ENCODE measurements around the gene OCEL1. TPM values are rescaled to one million over a fixed set of nuclear protein-coding genes. Genes with fewer than 3 reads are reported as not detected.

Gene OCEL1
- total and polyA plus RNA-seq, 2 of the 13 experiments (the other 11 are each of a cell fraction or from before 2014, with no cell fraction given): 10.6 to 17.2 TPM

DNA sequence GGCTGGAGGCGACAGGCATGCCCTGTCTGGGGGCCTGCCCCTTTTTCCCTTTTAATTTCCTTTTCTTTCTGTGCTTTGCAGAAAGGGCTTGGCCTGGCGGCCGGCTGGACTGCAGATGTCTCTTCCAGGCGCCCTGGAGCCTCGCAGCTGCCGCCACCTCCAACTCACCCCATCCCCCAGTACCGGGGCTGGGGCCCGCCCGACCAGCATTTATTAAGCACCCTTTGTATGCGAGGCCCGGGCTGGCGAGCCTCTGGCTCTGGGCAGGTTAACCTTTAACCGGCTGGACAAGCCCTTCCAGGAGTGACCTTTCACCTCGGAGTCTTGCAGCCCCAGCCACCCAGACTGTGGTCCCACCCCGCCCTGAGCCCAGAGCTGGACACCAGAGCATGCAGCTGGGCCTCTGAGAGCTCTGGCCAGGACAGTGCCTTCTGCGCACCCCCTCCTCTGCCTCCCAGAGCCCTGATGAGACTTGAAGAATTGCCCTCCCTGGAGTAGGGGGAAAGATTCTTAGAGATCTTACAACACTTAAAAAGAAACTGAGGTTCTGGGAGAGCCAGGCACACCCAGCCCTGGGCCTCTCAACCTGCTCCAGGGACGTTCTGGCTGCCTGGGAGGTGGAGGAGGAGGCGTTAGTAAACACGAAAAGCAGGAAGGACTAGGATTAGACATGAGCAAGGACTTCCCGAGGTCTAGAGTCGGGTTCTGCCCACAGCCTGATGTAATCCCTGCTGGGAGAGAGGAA, 20.8 kb downstream of the OCEL1 start (continued):
- TF ChIP-seq BCLAF1 (IDR thresholded peaks at IDR 0.05): no peak
- TF ChIP-seq, protein P1, sequence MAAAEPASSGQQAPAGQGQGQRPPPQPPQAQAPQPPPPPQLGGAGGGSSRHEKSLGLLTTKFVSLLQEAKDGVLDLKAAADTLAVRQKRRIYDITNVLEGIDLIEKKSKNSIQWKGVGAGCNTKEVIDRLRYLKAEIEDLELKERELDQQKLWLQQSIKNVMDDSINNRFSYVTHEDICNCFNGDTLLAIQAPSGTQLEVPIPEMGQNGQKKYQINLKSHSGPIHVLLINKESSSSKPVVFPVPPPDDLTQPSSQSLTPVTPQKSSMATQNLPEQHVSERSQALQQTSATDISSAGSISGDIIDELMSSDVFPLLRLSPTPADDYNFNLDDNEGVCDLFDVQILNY (CRISPR knock-in tag; conservative IDR thresholded peaks at IDR 0.05): no peak
- TF ChIP-seq ZNF552 (CRISPR knock-in tag; IDR thresholded peaks at IDR 0.05; ENCODE audit: borderline replicate concordance): no peak
- TF ChIP-seq MED1 (CRISPR knock-in tag; IDR thresholded peaks at IDR 0.05): peak; percentile 49; the same call in 1 of the 2 replicates
- TF ChIP-seq PCBP2 (optimal IDR thresholded peaks at IDR 0.05; ENCODE audit: low read depth, low read length, poor library complexity, severe bottlenecking): no peak
- no peak for TF ChIP-seq ZNF251 (CRISPR knock-in tag; IDR thresholded peaks at IDR 0.05)
- TF ChIP-seq, protein P2, sequence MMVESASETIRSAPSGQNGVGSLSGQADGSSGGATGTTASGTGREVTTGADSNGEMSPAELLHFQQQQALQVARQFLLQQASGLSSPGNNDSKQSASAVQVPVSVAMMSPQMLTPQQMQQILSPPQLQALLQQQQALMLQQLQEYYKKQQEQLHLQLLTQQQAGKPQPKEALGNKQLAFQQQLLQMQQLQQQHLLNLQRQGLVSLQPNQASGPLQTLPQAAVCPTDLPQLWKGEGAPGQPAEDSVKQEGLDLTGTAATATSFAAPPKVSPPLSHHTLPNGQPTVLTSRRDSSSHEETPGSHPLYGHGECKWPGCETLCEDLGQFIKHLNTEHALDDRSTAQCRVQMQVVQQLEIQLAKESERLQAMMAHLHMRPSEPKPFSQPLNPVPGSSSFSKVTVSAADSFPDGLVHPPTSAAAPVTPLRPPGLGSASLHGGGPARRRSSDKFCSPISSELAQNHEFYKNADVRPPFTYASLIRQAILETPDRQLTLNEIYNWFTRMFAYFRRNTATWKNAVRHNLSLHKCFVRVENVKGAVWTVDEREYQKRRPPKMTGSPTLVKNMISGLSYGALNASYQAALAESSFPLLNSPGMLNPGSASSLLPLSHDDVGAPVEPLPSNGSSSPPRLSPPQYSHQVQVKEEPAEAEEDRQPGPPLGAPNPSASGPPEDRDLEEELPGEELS (CRISPR knock-in tag; IDR thresholded peaks at IDR 0.05): no peak
- TF ChIP-seq, protein P3, sequence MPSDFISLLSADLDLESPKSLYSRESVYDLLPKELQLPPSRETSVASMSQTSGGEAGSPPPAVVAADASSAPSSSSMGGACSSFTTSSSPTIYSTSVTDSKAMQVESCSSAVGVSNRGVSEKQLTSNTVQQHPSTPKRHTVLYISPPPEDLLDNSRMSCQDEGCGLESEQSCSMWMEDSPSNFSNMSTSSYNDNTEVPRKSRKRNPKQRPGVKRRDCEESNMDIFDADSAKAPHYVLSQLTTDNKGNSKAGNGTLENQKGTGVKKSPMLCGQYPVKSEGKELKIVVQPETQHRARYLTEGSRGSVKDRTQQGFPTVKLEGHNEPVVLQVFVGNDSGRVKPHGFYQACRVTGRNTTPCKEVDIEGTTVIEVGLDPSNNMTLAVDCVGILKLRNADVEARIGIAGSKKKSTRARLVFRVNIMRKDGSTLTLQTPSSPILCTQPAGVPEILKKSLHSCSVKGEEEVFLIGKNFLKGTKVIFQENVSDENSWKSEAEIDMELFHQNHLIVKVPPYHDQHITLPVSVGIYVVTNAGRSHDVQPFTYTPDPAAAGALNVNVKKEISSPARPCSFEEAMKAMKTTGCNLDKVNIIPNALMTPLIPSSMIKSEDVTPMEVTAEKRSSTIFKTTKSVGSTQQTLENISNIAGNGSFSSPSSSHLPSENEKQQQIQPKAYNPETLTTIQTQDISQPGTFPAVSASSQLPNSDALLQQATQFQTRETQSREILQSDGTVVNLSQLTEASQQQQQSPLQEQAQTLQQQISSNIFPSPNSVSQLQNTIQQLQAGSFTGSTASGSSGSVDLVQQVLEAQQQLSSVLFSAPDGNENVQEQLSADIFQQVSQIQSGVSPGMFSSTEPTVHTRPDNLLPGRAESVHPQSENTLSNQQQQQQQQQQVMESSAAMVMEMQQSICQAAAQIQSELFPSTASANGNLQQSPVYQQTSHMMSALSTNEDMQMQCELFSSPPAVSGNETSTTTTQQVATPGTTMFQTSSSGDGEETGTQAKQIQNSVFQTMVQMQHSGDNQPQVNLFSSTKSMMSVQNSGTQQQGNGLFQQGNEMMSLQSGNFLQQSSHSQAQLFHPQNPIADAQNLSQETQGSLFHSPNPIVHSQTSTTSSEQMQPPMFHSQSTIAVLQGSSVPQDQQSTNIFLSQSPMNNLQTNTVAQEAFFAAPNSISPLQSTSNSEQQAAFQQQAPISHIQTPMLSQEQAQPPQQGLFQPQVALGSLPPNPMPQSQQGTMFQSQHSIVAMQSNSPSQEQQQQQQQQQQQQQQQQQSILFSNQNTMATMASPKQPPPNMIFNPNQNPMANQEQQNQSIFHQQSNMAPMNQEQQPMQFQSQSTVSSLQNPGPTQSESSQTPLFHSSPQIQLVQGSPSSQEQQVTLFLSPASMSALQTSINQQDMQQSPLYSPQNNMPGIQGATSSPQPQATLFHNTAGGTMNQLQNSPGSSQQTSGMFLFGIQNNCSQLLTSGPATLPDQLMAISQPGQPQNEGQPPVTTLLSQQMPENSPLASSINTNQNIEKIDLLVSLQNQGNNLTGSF (CRISPR knock-in tag; IDR thresholded peaks at IDR 0.05): no peak
- TF ChIP-seq KLF12 (CRISPR knock-in tag; IDR thresholded peaks at IDR 0.05; ENCODE audit: borderline replicate concordance): peak; percentile 41; the same call in 1 of the 2 replicates
- TF ChIP-seq, protein P4, sequence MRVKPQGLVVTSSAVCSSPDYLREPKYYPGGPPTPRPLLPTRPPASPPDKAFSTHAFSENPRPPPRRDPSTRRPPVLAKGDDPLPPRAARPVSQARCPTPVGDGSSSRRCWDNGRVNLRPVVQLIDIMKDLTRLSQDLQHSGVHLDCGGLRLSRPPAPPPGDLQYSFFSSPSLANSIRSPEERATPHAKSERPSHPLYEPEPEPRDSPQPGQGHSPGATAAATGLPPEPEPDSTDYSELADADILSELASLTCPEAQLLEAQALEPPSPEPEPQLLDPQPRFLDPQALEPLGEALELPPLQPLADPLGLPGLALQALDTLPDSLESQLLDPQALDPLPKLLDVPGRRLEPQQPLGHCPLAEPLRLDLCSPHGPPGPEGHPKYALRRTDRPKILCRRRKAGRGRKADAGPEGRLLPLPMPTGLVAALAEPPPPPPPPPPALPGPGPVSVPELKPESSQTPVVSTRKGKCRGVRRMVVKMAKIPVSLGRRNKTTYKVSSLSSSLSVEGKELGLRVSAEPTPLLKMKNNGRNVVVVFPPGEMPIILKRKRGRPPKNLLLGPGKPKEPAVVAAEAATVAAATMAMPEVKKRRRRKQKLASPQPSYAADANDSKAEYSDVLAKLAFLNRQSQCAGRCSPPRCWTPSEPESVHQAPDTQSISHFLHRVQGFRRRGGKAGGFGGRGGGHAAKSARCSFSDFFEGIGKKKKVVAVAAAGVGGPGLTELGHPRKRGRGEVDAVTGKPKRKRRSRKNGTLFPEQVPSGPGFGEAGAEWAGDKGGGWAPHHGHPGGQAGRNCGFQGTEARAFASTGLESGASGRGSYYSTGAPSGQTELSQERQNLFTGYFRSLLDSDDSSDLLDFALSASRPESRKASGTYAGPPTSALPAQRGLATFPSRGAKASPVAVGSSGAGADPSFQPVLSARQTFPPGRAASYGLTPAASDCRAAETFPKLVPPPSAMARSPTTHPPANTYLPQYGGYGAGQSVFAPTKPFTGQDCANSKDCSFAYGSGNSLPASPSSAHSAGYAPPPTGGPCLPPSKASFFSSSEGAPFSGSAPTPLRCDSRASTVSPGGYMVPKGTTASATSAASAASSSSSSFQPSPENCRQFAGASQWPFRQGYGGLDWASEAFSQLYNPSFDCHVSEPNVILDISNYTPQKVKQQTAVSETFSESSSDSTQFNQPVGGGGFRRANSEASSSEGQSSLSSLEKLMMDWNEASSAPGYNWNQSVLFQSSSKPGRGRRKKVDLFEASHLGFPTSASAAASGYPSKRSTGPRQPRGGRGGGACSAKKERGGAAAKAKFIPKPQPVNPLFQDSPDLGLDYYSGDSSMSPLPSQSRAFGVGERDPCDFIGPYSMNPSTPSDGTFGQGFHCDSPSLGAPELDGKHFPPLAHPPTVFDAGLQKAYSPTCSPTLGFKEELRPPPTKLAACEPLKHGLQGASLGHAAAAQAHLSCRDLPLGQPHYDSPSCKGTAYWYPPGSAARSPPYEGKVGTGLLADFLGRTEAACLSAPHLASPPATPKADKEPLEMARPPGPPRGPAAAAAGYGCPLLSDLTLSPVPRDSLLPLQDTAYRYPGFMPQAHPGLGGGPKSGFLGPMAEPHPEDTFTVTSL (CRISPR knock-in tag; IDR thresholded peaks at IDR 0.05; ENCODE audit: borderline replicate concordance): no peak

Data from HepG2 (cell line).